ENCODE results near the gene ST6GALNAC4. TPM values are rescaled to one million over a fixed set of nuclear protein-coding genes. Genes with fewer than 3 reads are reported as not detected.

ST6GALNAC4 gene
- total and polyA plus RNA-seq, 3 experiments from 2014 or later, result 28.7 to 43.2 (median 32.9) TPM

DNA sequence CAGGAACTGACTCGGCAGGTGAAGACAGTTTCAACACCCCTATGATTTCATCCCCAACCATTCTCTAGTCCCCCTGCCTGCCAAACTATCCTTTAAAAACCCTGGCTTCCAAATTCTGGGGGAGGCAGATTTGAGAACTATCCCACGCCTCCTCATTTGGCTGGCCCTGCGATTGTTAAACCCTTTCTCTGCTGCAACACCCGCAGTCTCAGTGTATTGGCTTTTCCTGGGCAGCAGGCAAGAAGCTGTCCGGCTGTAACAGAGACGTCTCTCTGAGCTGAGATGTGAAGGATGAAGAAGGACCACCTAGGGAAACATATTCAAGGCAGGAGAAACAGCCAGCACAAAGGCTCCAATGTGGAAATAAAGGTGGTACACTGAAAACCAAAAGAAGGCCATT, 24.0 kb downstream of the ST6GALNAC4 start:
- Histone ChIP-seq H3K27me3 (ENCODE audit: insufficient read depth, low read length, poor library complexity, severe bottlenecking) (no peaks in the 10 kb centered on the region), H3K4me1 (ENCODE audit: insufficient read depth, low read length) (peaks cover 11% of the 10 kb centered on the region), H3K4me3 (ENCODE audit: low read length) (no peak overlapping the region), H3K36me3 (ENCODE audit: insufficient read depth, low read length) (peaks cover 49% of the 10 kb centered on the region), H3K9me3 (ENCODE audit: low read length) (no peaks in the 10 kb centered on the region), H3K27ac (ENCODE audit: low read depth, low read length) (no peak overlapping the region)
- Mint-ChIP-seq H3K4me3 (no peak overlapping the region), H3K27me3 (peaks cover 0 to 1% of the 10 kb centered on the region in 2 donors), H3K27ac (peak overlapping the region in 5 of 8 donors; percentile 6 to 90 (median 51)), H3K4me1 (peaks cover 13 to 48% (median 31%) of the 10 kb centered on the region in 3 donors), H3K36me3 (peaks cover 39 to 82% (median 43%) of the 10 kb centered on the region in 3 donors), H3K9me3 (peaks cover 0 to 11% (median 0%) of the 10 kb centered on the region in 5 donors)
- ChIA-PET POLR2A (no interaction called here), CTCF (interaction anchor here (1.2 to 1.5 kb wide), 3 partner anchors 10 to 158 kb away, joined by 3 to 4 read pairs (median 3); partner anchors contain the start of gene TOR2A)
- no peak for DNase-seq

DNA sequence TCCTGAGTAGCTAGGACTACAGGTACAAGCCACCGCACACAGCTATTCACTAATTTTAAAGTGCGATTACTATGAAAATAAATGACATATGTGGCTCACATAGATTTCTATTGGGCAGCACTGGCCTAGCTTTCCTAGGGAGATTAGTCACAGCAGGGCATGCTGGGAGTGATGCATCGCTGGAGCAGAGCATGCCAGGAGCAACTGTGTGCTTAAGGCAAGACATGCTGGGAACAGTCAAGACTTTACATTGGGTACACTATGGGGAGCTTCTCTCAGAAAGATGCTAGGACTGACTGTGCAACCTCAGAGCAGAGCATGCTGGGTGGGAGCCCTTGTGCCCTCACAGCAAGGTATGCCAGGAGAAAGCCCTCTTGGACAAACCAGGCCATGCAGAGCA, 26.8 kb downstream of the ST6GALNAC4 start:
- Mint-ChIP-seq H3K4me3 (no peak overlapping the region), H3K36me3 (peaks cover 27 to 88% (median 36%) of the 10 kb centered on the region in 3 donors), H3K27ac (no peak overlapping the region), H3K4me1 (peaks cover 4 to 30% (median 15%) of the 10 kb centered on the region in 3 donors), H3K27me3 (peaks cover 0 to 1% of the 10 kb centered on the region in 2 donors), H3K9me3 (peaks cover 0 to 11% (median 0%) of the 10 kb centered on the region in 5 donors)
- Histone ChIP-seq H3K36me3 (ENCODE audit: insufficient read depth, low read length) (peaks cover 57% of the 10 kb centered on the region), H3K4me3 (ENCODE audit: low read length) (no peak overlapping the region), H3K9me3 (ENCODE audit: low read length) (no peaks in the 10 kb centered on the region), H3K4me1 (ENCODE audit: insufficient read depth, low read length) (no peaks in the 10 kb centered on the region), H3K27ac (ENCODE audit: low read depth, low read length) (no peak overlapping the region), H3K27me3 (ENCODE audit: insufficient read depth, low read length, poor library complexity, severe bottlenecking) (no peaks in the 10 kb centered on the region)
- no peak for DNase-seq
- POLR2A ChIA-PET, result interaction anchor here (0.5 kb wide), 1 partner anchor 111 kb away, joined by 3 read pairs; no protein-coding TSS in a partner anchor
- CTCF ChIA-PET, result interaction anchor here (1.2 to 2.9 kb wide), 3 partner anchors 10 to 32 kb away, joined by 4 to 15 read pairs (median 8); no protein-coding TSS in a partner anchor

DNA sequence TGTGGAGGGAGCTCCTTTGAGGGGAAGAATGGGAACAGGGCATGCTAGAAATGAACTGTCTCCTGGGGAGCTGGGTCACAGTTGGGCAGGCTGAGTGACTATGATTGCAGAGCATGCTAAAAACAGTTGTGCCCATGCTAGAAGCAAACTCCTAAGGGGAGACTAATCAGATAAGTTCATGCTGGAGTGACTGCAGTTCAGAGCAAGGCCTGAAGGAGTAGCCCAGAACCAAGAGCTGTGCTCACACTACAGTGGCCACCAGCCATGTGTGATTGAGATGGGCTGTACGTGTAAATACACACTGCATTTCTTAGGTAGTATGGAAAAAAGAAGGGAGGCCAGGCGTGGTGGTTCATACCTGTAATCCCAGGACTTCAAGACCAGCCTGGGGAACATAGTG, 29.0 kb downstream of the ST6GALNAC4 start:
- DNase-seq, result no peak
- H3K27me3 ChIP-seq (ENCODE audit: insufficient read depth, low read length, poor library complexity, severe bottlenecking), result no peaks in the 10 kb centered on the region
- peaks cover 4 to 82% (median 18%) of the 10 kb centered on the region in 3 donors for H3K36me3 Mint-ChIP-seq

DNA sequence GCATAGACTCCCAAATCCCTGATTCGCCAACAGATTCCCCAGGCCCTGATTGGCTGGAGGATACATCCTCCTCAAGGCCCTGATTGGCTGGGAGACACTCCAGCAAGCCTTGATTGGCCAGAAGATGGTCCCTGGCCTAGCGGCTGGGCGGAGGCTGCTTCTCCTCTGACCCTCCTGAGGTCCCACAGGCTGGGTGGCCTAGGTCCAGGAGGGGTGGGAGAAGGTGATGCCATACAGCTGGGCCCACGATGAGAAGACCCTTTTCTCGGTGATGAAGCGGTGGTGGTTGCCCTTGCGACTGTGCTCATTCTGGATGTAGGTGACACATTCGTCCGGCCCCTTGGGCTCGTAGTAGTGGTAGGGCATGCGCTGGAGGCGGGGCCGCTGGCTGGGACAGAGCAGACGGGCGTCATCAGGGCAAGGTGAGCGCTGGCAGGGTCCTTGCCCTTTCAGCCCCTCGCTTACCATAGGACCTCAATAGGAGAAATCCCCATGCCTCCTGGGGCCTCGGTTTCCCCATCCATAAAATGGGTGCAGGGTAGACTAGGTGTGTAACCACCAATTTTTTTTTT, 30.4 kb downstream of the ST6GALNAC4 start:
- peaks cover 0 to under 1% of the 10 kb centered on the region in 2 donors for H3K27me3 Mint-ChIP-seq
- H3K36me3 Mint-ChIP-seq, result peaks cover 0 to 75% (median 11%) of the 10 kb centered on the region in 3 donors
- peaks cover 32% of the 10 kb centered on the region for H3K36me3 ChIP-seq (ENCODE audit: insufficient read depth, low read length)
- DNase-seq, result no peak
- H3K9me3 Mint-ChIP-seq, result no peaks in the 10 kb centered on the region
- POLR2A ChIA-PET, result interaction anchor here (1.0 kb wide), 1 partner anchor 31 kb away, joined by 3 read pairs; the partner anchor contains the start of gene ST6GALNAC4
- CTCF ChIA-PET, result interaction anchor here (1.4 to 2.1 kb wide), 3 partner anchors 20 to 152 kb away, joined by 3 to 8 read pairs (median 7); partner anchors contain the start of gene TOR2A
- H3K27ac ChIP-seq (ENCODE audit: low read depth, low read length), result no peak overlapping the region
- H3K27ac Mint-ChIP-seq, result peak overlapping the region in 3 of 8 donors; percentile 29 to 72 (median 42)
- H3K4me1 ChIP-seq (ENCODE audit: insufficient read depth, low read length), result no peaks in the 10 kb centered on the region
- H3K27me3 ChIP-seq (ENCODE audit: insufficient read depth, low read length, poor library complexity, severe bottlenecking), result no peaks in the 10 kb centered on the region
- H3K4me1 Mint-ChIP-seq, result peaks cover 6 to 33% (median 9%) of the 10 kb centered on the region in 3 donors
- no peak overlapping the region for H3K4me3 ChIP-seq (ENCODE audit: low read length)
- no peak overlapping the region for H3K4me3 Mint-ChIP-seq
- no peaks in the 10 kb centered on the region for H3K9me3 ChIP-seq (ENCODE audit: low read length)

More for the DNA sequence above, 29.0 kb downstream of the ST6GALNAC4 start:
- POLR2A ChIA-PET, result interaction anchor here (1.0 kb wide), 1 partner anchor 29 kb away, joined by 3 read pairs; the partner anchor contains the start of gene ST6GALNAC4
- Mint-ChIP-seq H3K9me3 (peaks cover 0 to 3% (median 0%) of the 10 kb centered on the region in 5 donors), H3K4me1 (peaks cover 9 to 39% (median 12%) of the 10 kb centered on the region in 3 donors), H3K4me3 (no peak overlapping the region), H3K27ac (peak overlapping the region in 2 of 8 donors; percentile 60 to 70), H3K27me3 (peaks cover 0 to 1% of the 10 kb centered on the region in 2 donors)
- H3K4me3 ChIP-seq (ENCODE audit: low read length), result no peak overlapping the region
- no peaks in the 10 kb centered on the region for H3K4me1 ChIP-seq (ENCODE audit: insufficient read depth, low read length)
- H3K27ac ChIP-seq (ENCODE audit: low read depth, low read length), result no peak overlapping the region
- no peaks in the 10 kb centered on the region for H3K9me3 ChIP-seq (ENCODE audit: low read length)
- CTCF ChIA-PET, result interaction anchor here (2.9 kb wide), 1 partner anchor 18 kb away, joined by 15 read pairs; no protein-coding TSS in a partner anchor
- H3K36me3 ChIP-seq (ENCODE audit: insufficient read depth, low read length), result peaks cover 34% of the 10 kb centered on the region

- H3K9me3 Mint-ChIP-seq, result no peaks in the 10 kb centered on the region
- H3K4me3 Mint-ChIP-seq, result no peak overlapping the region
- Histone ChIP-seq H3K4me3 (ENCODE audit: low read length) (no peak overlapping the region), H3K9me3 (ENCODE audit: low read length) (no peaks in the 10 kb centered on the region), H3K27ac (ENCODE audit: low read depth, low read length) (no peak overlapping the region), H3K27me3 (ENCODE audit: insufficient read depth, low read length, poor library complexity, severe bottlenecking) (no peaks in the 10 kb centered on the region), H3K36me3 (ENCODE audit: insufficient read depth, low read length) (peaks cover 29% of the 10 kb centered on the region), H3K4me1 (ENCODE audit: insufficient read depth, low read length) (no peaks in the 10 kb centered on the region)
- H3K27me3 Mint-ChIP-seq, result no peaks in the 10 kb centered on the region
- H3K36me3 Mint-ChIP-seq, result peaks cover 0 to 67% (median 9%) of the 10 kb centered on the region in 3 donors
- H3K27ac Mint-ChIP-seq, result peak overlapping the region in 1 of 8 donors; percentile 32
- H3K4me1 Mint-ChIP-seq, result peaks cover 6 to 27% (median 9%) of the 10 kb centered on the region in 3 donors
- ChIA-PET POLR2A (no interaction called here), CTCF (interaction anchor here (0.9 to 2.1 kb wide), 5 partner anchors 16 to 151 kb away, joined by 3 to 8 read pairs (median 7); partner anchors contain the start of gene TOR2A)
- no peak for DNase-seq
These were observed 31.1 kb downstream of the ST6GALNAC4 start for GRCh38 chr9:127885508-127886281.

DNA sequence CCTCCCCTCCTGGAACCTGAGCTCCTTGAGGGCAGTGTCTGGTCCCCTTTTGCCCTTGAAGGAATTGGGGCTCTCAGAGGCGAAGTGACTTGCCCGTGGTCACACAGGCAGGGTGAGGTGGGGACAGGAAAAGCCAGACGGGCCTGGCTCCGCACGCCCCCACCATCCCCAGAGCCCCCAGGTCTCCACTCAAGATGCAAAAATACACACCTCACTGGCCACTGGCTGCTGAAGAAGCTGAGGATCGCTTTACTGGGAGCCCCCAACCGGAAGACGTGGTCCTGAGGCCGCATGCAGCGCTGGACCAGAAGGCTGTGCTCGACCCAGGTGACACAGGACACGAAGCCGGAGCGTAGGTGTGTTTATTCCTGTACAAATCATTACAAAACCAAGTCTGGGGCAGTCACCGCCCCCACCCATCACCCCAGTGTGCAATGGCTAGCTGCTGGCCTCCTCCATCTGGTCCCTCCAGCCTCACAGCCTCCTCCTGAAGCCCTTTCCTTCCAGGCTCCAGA, 31.8 kb downstream of the ST6GALNAC4 start:
- no peaks in the 10 kb centered on the region for H3K9me3 Mint-ChIP-seq
- Histone ChIP-seq H3K4me1 (ENCODE audit: insufficient read depth, low read length) (no peaks in the 10 kb centered on the region), H3K36me3 (ENCODE audit: insufficient read depth, low read length) (peaks cover 22% of the 10 kb centered on the region), H3K27me3 (ENCODE audit: insufficient read depth, low read length, poor library complexity, severe bottlenecking) (no peaks in the 10 kb centered on the region), H3K4me3 (ENCODE audit: low read length) (no peak overlapping the region), H3K27ac (ENCODE audit: low read depth, low read length) (no peak overlapping the region), H3K9me3 (ENCODE audit: low read length) (no peaks in the 10 kb centered on the region)
- no peaks in the 10 kb centered on the region for H3K27me3 Mint-ChIP-seq
- H3K27ac Mint-ChIP-seq, result peak overlapping the region in 3 of 8 donors; percentile 23 to 89 (median 83)
- ChIA-PET POLR2A (no interaction called here), CTCF (interaction anchor here (0.9 to 2.1 kb wide), 5 partner anchors 15 to 150 kb away, joined by 3 to 8 read pairs (median 7); partner anchors contain the start of gene TOR2A)
- no peak for DNase-seq
- peaks cover 6 to 27% (median 9%) of the 10 kb centered on the region in 3 donors for H3K4me1 Mint-ChIP-seq
- H3K36me3 Mint-ChIP-seq, result peaks cover 0 to 62% (median 9%) of the 10 kb centered on the region in 3 donors
- no peak overlapping the region for H3K4me3 Mint-ChIP-seq

DNA sequence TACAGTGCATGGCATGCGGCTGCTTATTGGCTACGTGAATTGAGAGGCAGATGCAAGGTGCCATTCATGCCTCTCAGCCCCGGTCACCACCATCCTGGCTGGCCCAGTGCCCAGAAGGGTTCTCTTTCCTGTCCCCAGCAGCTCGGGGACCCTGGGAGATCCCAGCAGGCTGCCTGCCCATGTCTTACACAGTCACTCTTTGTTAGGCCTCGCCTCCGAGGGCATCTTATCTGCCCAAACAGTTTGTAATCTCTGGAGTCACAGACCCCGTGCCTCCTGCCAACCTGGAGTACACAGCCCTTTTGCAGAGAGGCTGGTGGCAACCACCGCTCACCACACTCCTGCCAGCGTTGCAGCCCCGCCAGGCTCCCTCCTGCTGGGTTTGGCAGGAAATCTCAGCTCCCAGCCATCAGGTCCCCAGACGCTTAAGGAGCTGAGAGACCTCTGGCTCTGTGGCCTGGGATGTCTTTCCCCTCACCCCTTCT, 32.4 kb downstream of the ST6GALNAC4 start:
- Mint-ChIP-seq H3K27ac (peak overlapping the region in 6 of 8 donors; percentile 49 to 96 (median 77)), H3K9me3 (no peaks in the 10 kb centered on the region), H3K36me3 (peaks cover 0 to 58% (median 9%) of the 10 kb centered on the region in 3 donors), H3K27me3 (no peaks in the 10 kb centered on the region), H3K4me1 (peaks cover 6 to 27% (median 9%) of the 10 kb centered on the region in 3 donors), H3K4me3 (no peak overlapping the region)
- no peaks in the 10 kb centered on the region for H3K9me3 ChIP-seq (ENCODE audit: low read length)
- peaks cover 20% of the 10 kb centered on the region for H3K36me3 ChIP-seq (ENCODE audit: insufficient read depth, low read length)
- no peak for DNase-seq
- H3K4me1 ChIP-seq (ENCODE audit: insufficient read depth, low read length), result no peaks in the 10 kb centered on the region
- H3K4me3 ChIP-seq (ENCODE audit: low read length), result no peak overlapping the region
- H3K27ac ChIP-seq (ENCODE audit: low read depth, low read length), result no peak overlapping the region
- POLR2A ChIA-PET, result no interaction called here
- no peaks in the 10 kb centered on the region for H3K27me3 ChIP-seq (ENCODE audit: insufficient read depth, low read length, poor library complexity, severe bottlenecking)
- CTCF ChIA-PET, result interaction anchor here (2.0 to 2.1 kb wide), 2 partner anchors 15 to 37 kb away, joined by 7 to 8 read pairs; no protein-coding TSS in a partner anchor
